ENCODE data around the gene CRACDL.

The CRACDL gene

GRCh38 chr2:98825404-98825803 lies 110.6 kb downstream of the CRACDL start:
- no peak overlapping the region for H3K4me3 ChIP-seq (ENCODE audit: low read length)
- H3K4me1 ChIP-seq (ENCODE audit: control insufficient read depth, insufficient read depth, low read length), result no peaks in the 10 kb centered on the region
- WGBS (ENCODE audit: insufficient coverage, insufficient read length), result no CpG with 5 or more reads among the region's 6 CpGs
- H3K27ac ChIP-seq (ENCODE audit: low read length), result no peak overlapping the region
- no peaks in the 10 kb centered on the region for H3K9me3 ChIP-seq (ENCODE audit: control insufficient read depth, insufficient read depth, low read length)
- peaks cover 9% of the 10 kb centered on the region; the same call in 1 of the 2 replicates for H3K27me3 ChIP-seq (ENCODE audit: control insufficient read depth, insufficient read depth, low read length)
- no peaks in the 10 kb centered on the region for H3K36me3 ChIP-seq (ENCODE audit: control insufficient read depth, insufficient read depth, low read length)
- no peak for DNase-seq (ENCODE audit: low read depth, low spot score)

- H3K36me3 ChIP-seq (ENCODE audit: control insufficient read depth, insufficient read depth, low read length), result no peaks in the 10 kb centered on the region
- H3K9me3 ChIP-seq (ENCODE audit: control insufficient read depth, insufficient read depth, low read length), result no peaks in the 10 kb centered on the region
- no peaks in the 10 kb centered on the region for H3K4me1 ChIP-seq (ENCODE audit: control insufficient read depth, insufficient read depth, low read length)
- WGBS (ENCODE audit: insufficient coverage, insufficient read length), result no CpG with 5 or more reads among the region's 3 CpGs
- peaks cover 9% of the 10 kb centered on the region; the same call in 1 of the 2 replicates for H3K27me3 ChIP-seq (ENCODE audit: control insufficient read depth, insufficient read depth, low read length)
- DNase-seq (ENCODE audit: low read depth, low spot score), result no peak
- no peak overlapping the region for H3K4me3 ChIP-seq (ENCODE audit: low read length)
- H3K27ac ChIP-seq (ENCODE audit: low read length), result no peak overlapping the region
Measured at GRCh38 chr2:98825020-98825350, 111.0 kb downstream of the CRACDL start.

- peaks cover 9% of the 10 kb centered on the region; the same call in 1 of the 2 replicates for H3K27me3 ChIP-seq (ENCODE audit: control insufficient read depth, insufficient read depth, low read length)
- H3K36me3 ChIP-seq (ENCODE audit: control insufficient read depth, insufficient read depth, low read length), result no peaks in the 10 kb centered on the region
- DNase-seq (ENCODE audit: low read depth, low spot score), result no peak
- no CpG with 5 or more reads among the region's 2 CpGs for WGBS (ENCODE audit: insufficient coverage, insufficient read length)
- H3K4me1 ChIP-seq (ENCODE audit: control insufficient read depth, insufficient read depth, low read length), result no peaks in the 10 kb centered on the region
- no peaks in the 10 kb centered on the region for H3K9me3 ChIP-seq (ENCODE audit: control insufficient read depth, insufficient read depth, low read length)
- no peak overlapping the region for H3K27ac ChIP-seq (ENCODE audit: low read length)
- H3K4me3 ChIP-seq (ENCODE audit: low read length), result no peak overlapping the region
Measured at GRCh38 chr2:98824256-98825019, 111.6 kb downstream of the CRACDL start.

DNA sequence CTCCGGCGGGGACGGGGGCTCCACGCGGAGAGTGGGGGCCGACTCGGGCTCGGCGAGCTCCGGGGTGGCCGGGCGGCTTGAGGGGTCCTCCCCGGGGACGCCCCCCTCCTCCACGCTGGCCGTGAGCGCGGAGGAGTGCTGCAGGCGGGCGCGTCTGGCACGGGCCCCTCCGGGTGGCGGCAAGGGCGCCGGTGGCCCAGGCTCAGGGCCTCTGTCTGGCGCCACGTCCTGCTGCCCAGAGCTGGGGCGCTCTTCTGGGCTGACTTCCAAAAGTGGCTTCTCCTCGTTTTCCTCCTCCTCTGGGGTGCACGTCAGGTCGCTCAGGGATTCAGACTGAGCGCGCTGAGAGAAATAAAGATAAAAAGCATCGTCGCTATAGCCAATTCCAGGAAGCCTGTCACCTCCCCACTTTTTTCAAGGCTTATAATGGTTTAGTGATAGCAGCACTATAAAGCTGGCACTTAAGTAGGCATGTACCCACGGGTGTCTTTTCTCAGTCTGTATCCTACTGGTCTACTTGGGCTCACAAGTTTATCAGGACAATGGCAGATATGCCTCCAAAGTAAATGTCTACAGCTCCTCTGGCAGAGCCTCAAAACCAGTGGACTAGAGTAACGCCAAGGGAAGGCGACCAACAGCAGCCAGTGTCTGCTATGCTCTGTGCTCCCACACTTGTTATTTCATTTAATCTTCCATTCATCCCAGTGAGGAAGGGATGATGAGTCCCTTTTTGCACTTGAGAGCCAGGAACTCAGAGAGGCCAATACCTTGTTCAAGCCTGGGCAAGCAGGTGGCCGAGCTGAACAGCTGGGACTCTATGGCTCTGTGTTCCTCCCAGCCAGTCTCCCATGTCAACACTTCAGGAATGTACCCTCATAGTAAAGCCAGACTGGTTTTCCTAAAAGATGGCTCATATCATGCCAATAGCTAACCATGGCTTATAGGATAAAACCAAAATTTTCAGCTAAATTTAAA lies 112.5 kb downstream of the CRACDL start:
- no peaks in the 10 kb centered on the region for H3K4me1 ChIP-seq (ENCODE audit: control insufficient read depth, insufficient read depth, low read length)
- no peaks in the 10 kb centered on the region for H3K36me3 ChIP-seq (ENCODE audit: control insufficient read depth, insufficient read depth, low read length)
- H3K27ac ChIP-seq (ENCODE audit: low read length), result no peak overlapping the region
- H3K4me3 ChIP-seq (ENCODE audit: low read length), result peak overlapping the region; percentile 41
- H3K9me3 ChIP-seq (ENCODE audit: control insufficient read depth, insufficient read depth, low read length), result no peaks in the 10 kb centered on the region
- WGBS (ENCODE audit: insufficient coverage, insufficient read length), result no CpG with 5 or more reads among the region's 40 CpGs
- no peak for DNase-seq (ENCODE audit: low read depth, low spot score)
- H3K27me3 ChIP-seq (ENCODE audit: control insufficient read depth, insufficient read depth, low read length), result peaks cover 9% of the 10 kb centered on the region; the same call in 1 of the 2 replicates

DNA sequence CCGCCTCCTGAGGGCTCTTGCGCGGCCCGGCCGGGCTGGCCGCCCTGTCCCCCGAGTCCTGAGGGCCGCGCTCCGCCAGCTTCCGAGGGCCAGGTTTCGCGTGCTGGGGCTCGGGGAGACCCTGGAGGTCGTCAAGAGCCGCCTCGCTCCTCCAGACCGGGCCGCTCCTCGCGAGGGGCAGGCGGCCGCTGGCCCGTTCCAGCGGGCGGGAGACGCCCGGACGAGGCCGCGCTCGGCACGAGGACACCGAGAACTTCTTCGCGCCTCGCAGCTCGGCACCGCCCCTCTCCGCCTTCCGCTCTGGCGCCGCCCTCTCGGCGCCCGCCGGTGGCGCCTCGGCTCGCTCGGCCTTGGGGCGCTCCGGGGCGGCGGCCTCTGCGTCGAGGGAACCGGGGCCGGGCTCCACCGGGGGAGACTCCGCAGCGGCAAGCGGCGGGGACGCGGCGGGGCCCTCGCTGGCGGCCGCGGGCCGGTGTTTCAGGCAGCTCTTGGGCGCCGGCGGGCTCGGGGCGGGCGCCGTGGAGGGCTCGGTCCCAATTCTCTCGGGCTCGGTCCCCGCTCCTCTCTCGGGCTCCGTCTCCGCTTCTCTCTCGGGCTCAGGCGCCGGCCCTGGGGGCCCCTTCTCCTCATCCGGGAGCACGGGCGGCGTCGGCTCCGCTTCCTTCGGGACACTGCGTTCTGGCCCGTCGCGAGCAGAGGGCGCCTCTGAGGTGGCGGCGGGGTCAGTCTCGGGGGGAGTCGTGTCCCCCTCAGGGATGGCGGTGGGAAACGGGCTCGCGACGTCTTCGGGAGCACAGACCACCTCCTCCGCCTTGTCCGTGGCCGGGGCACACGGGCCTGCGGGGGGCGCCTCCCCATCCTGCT lies 113.5 kb downstream of the CRACDL start:
- Histone ChIP-seq H3K4me1 (ENCODE audit: control insufficient read depth, insufficient read depth, low read length) (no peaks in the 10 kb centered on the region), H3K27ac (ENCODE audit: low read length) (no peak overlapping the region), H3K27me3 (ENCODE audit: control insufficient read depth, insufficient read depth, low read length) (peaks cover 9% of the 10 kb centered on the region; the same call in 1 of the 2 replicates), H3K36me3 (ENCODE audit: control insufficient read depth, insufficient read depth, low read length) (no peaks in the 10 kb centered on the region), H3K9me3 (ENCODE audit: control insufficient read depth, insufficient read depth, low read length) (no peaks in the 10 kb centered on the region), H3K4me3 (ENCODE audit: low read length) (peak overlapping the region; percentile 41)
- no CpG with 5 or more reads among the region's 117 CpGs for WGBS (ENCODE audit: insufficient coverage, insufficient read length)
- DNase-seq (ENCODE audit: low read depth, low spot score), result peak; percentile 20

- Histone ChIP-seq H3K27ac (ENCODE audit: low read length) (no peak overlapping the region), H3K9me3 (ENCODE audit: control insufficient read depth, insufficient read depth, low read length) (no peaks in the 10 kb centered on the region), H3K36me3 (ENCODE audit: control insufficient read depth, insufficient read depth, low read length) (no peaks in the 10 kb centered on the region), H3K4me3 (ENCODE audit: low read length) (no peak overlapping the region), H3K27me3 (ENCODE audit: control insufficient read depth, insufficient read depth, low read length) (peaks cover 9% of the 10 kb centered on the region; the same call in 1 of the 2 replicates), H3K4me1 (ENCODE audit: control insufficient read depth, insufficient read depth, low read length) (no peaks in the 10 kb centered on the region)
- DNase-seq (ENCODE audit: low read depth, low spot score), result no peak
- no CpG with 5 or more reads among the region's 38 CpGs for WGBS (ENCODE audit: insufficient coverage, insufficient read length)
Measured at GRCh38 chr2:98821629-98822135, 114.3 kb downstream of the CRACDL start.

DNA sequence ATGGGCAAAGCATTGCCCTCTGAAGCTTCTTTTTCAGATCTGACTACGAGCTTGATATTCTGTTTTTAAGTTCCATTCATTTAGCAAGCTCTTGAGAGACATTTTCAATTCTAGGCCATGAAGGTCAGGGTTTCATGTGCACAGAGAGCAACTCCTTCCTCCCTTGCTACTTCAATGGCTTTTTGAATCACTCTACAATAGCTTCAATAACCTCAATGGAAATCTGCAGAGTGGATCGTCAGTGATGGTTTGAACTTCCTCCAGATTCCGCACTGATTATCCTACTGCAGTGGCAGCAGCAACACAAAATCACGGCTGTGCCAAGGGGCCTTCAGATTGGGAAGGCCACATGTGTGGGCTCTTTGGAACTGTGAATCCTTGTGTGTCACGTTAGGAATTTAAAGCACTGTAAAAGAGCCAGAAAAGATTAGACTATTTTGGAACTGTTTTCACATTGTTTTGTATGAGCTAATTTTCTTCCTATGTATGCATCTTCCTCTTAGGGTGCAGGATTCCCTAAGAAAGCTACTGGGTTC lies 116.7 kb downstream of the CRACDL start:
- H3K27ac ChIP-seq (ENCODE audit: low read length), result no peak overlapping the region
- DNase-seq (ENCODE audit: low read depth, low spot score), result no peak

GRCh38 chr2:98818164-98818563 lies 117.9 kb downstream of the CRACDL start:
- no peaks in the 10 kb centered on the region for H3K9me3 ChIP-seq (ENCODE audit: control insufficient read depth, insufficient read depth, low read length)
- no peak overlapping the region for H3K27ac ChIP-seq (ENCODE audit: low read length)
- no peaks in the 10 kb centered on the region for H3K4me1 ChIP-seq (ENCODE audit: control insufficient read depth, insufficient read depth, low read length)
- no CpG with 5 or more reads among the region's 5 CpGs for WGBS (ENCODE audit: insufficient coverage, insufficient read length)
- no peaks in the 10 kb centered on the region for H3K36me3 ChIP-seq (ENCODE audit: control insufficient read depth, insufficient read depth, low read length)
- no peak overlapping the region for H3K4me3 ChIP-seq (ENCODE audit: low read length)
- peaks cover 2% of the 10 kb centered on the region; the same call in 1 of the 2 replicates for H3K27me3 ChIP-seq (ENCODE audit: control insufficient read depth, insufficient read depth, low read length)
- DNase-seq (ENCODE audit: low read depth, low spot score), result no peak

More for the DNA sequence above, 116.7 kb downstream of the CRACDL start:
- Histone ChIP-seq H3K36me3 (ENCODE audit: control insufficient read depth, insufficient read depth, low read length) (no peaks in the 10 kb centered on the region), H3K4me1 (ENCODE audit: control insufficient read depth, insufficient read depth, low read length) (no peaks in the 10 kb centered on the region), H3K27me3 (ENCODE audit: control insufficient read depth, insufficient read depth, low read length) (peaks cover 9% of the 10 kb centered on the region; the same call in 1 of the 2 replicates), H3K4me3 (ENCODE audit: low read length) (no peak overlapping the region), H3K9me3 (ENCODE audit: control insufficient read depth, insufficient read depth, low read length) (no peaks in the 10 kb centered on the region)
- WGBS (ENCODE audit: insufficient coverage, insufficient read length), result no CpG with 5 or more reads among the region's 5 CpGs

- H3K4me3 ChIP-seq (ENCODE audit: low read length), result no peak overlapping the region
- DNase-seq (ENCODE audit: low read depth, low spot score), result no peak
- H3K4me1 ChIP-seq (ENCODE audit: control insufficient read depth, insufficient read depth, low read length), result no peaks in the 10 kb centered on the region
- no peaks in the 10 kb centered on the region for H3K36me3 ChIP-seq (ENCODE audit: control insufficient read depth, insufficient read depth, low read length)
- H3K27ac ChIP-seq (ENCODE audit: low read length), result no peak overlapping the region
- no peaks in the 10 kb centered on the region for H3K9me3 ChIP-seq (ENCODE audit: control insufficient read depth, insufficient read depth, low read length)
- H3K27me3 ChIP-seq (ENCODE audit: control insufficient read depth, insufficient read depth, low read length), result no peaks in the 10 kb centered on the region; the same call in 1 of the 2 replicates
- no CpG with 5 or more reads among the region's 3 CpGs for WGBS (ENCODE audit: insufficient coverage, insufficient read length)
Measured at GRCh38 chr2:98816281-98816680, 119.7 kb downstream of the CRACDL start.

Data from iPS DF 6.9 (cell line).